ENCODE measurements around the gene SMAD4.
A peak's percentile ranks its signal among the peaks of the same experiment; 100 is the strongest.
"Not testable (repeated sequence)": the region's sequence is repeated elsewhere in the genome, so short reads cannot be mapped to it uniquely, and the experiment has no call there.

SMAD4 gene

DNA sequence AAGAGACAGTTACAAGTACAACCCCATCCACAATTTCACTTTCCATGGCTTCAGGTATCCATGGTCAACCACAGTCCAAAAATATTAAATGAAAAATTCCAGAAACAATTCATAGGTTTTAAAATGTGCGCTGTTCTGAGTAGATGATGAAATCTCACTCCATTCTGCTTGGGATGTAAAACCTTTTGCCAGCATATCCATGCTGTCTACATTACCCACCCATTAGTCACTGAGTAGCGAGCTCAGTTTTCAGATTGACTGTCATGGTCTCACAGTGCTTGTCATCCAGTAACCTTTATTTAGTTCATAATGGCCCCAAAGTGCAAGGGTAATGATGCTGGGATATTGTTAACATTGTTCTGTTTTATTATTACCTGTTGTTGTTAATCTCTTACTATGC is 40.5 kb downstream of the SMAD4 start:
- peak; percentile 19 for DNase-seq (ENCODE audit: low spot score)

DNA sequence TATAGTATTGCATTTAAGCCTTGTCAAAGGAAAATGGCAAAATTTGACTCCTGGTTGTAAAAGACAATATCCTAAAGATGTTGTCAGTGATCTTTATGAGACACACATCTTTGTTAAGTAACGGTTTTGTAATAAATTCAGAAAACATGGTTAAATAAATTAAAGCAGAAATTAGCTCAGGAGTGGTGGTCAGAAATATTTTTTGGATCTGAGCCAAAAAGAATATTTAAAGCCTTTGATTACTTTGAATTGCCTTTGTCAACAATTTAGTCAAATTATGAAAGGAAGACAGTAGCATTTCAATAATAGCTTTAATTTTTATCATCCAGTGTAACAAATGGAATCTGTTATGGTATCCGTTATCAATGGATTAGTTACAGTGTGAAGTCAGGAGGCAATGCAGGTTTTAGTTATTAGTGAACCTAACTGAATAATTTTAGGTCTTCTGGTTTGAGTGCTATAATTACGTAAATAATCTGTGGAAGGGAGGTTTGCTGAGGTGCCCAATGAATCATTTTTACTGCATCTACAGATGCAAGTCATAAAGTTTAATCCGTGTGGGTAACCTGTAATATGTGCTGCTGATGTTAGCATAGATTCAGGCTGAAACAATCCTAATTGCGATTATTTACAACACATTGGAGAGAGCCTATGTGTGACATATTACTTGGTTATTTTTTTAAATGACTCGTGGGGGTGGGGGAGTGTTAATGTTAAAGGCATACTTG is 42.7 kb downstream of the SMAD4 start:
- DNase-seq (ENCODE audit: low spot score) = no peak

DNA sequence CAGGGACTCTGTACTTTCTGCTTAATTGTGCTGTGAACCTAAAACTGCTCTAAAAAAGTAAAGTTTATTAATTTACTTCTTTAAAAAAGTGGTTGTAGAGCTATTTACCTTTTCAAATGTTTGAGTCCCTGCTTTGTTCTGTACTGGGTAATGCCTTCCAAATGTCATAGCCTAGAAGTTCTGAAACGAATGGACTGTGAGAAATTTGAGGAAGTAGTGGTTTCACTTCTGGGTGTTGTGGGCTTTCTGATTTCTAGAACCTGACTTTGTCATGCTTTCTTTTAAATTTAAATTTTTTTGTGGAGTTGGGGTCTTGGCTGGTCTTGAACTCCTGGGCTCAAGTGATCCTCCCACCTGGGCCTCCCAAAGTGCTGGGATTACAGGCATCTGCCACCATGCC is 44.6 kb downstream of the SMAD4 start:
- no peak for DNase-seq (ENCODE audit: low spot score)

DNA sequence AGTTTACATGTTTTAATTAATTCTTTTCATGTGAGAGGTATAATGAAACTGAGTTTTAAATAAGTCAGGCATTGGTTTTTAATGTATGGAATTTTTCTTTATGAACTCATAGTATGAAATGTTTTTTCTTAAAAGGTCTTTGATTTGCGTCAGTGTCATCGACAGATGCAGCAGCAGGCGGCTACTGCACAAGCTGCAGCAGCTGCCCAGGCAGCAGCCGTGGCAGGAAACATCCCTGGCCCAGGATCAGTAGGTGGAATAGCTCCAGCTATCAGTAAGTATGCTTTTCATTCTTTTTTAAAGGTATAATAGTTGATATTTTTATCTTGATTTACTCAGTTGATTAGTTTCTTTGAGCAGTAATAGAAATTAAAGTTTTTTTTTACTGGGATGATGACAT is 46.5 kb downstream of the SMAD4 start:
- no peak for DNase-seq (ENCODE audit: low spot score)

DNA sequence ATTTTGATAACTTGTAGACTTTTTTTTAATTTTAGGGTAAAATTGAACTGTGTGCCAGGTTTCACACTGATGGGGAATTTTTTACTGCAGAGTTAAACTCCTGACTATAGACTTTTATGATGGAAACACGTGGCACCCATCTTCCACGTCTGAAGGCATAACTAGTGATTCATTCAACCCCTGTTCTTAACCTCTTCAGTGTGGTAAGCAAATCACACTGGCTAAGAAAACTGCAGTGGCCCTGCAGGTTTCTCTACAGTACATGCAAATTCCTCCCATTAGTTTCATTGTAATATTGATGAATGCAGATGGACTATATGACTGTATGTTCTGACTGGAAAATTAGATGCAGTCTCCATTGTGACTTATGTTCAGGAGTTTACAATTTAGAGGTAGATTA is 47.2 kb downstream of the SMAD4 start:
- DNase-seq (ENCODE audit: low spot score) = no peak

DNA sequence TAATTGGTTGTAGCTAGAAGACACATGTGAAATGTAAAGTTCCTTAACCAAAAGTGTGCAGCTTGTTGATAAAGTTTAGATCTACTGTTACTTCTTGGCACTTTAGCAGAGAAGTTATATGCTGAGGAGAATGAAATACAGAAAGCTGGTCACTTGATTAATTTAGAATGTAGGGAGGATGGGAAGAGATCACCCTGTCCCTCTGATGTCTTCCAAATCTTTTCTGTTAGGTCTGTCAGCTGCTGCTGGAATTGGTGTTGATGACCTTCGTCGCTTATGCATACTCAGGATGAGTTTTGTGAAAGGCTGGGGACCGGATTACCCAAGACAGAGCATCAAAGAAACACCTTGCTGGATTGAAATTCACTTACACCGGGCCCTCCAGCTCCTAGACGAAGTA is 48.0 kb downstream of the SMAD4 start:
- DNase-seq (ENCODE audit: low spot score) = no peak

DNA sequence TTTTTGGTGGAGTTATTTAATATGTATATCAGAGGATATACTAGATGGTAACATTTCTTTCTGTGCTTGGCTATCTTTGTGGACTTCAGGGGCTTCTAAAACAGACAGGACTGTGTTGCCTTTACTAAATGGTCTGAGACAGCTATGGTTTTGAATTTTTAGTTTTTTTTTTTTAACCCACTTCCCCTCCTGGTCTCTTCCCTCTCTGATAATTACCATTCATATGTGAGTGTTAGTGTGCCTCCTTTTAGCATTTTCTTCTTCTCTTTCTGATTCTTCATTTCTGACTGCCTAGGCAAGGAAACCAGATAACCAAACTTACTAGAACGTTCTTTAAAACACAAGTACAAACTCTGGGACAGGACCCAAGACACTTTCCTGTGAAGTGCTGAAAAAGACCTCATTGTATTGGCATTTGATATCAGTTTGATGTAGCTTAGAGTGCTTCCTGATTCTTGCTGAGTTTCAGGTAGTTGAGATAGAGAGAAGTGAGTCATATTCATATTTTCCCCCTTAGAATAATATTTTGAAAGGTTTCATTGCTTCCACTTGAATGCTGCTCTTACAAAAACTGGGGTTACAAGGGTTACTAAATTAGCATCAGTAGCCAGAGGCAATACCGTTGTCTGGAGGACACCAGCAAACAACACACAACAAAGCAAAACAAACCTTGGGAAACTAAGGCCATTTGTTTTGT is 52.7 kb downstream of the SMAD4 start:
- no peak for DNase-seq (ENCODE audit: low spot score)

DNA sequence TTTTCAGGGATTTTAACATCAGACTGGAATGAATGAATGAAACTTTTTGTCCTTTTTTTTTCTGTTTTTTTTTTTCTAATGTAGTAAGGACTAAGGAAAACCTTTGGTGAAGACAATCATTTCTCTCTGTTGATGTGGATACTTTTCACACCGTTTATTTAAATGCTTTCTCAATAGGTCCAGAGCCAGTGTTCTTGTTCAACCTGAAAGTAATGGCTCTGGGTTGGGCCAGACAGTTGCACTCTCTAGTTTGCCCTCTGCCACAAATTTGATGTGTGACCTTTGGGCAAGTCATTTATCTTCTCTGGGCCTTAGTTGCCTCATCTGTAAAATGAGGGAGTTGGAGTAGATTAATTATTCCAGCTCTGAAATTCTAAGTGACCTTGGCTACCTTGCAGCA is 53.4 kb downstream of the SMAD4 start:
- DNase-seq (ENCODE audit: low spot score) = no peak

DNA sequence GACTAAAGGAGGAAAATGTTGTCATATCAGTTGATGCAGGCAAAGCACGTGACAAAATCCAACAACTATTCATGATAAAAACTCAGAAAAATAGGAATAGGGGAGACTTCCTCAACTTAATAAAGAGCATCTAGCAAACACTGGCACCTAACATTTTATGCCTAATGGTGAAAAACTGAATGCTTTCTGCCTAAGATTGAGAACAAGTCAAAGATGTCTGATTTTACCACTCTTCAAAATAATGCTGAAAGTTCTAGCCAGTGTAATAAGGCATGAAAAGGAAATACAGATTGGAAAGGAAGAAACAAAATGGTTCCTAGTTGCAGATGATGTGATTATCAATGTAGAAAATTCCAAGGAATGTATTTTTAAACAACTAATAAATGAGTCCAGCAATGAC is 58.4 kb downstream of the SMAD4 start:
- no peak for DNase-seq (ENCODE audit: low spot score)

DNA sequence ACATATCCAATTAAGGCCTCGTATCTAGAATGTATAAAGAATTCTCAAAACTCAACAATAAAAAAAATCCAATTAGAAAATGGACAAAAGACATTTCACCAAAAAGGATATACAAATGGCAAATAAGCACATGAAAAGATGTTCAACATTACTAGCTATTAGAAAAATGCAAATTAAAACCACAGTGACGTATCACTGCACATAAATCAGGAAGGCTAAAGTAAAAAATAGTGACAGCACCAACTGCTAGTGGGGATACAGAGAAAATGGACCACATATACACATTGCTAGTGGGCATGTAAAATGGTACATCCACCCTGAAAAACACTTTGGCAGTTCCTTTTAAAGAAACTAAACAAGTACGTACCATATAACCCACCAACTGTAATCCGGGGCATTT is 59.7 kb downstream of the SMAD4 start:
- no peak for DNase-seq (ENCODE audit: low spot score)

DNA sequence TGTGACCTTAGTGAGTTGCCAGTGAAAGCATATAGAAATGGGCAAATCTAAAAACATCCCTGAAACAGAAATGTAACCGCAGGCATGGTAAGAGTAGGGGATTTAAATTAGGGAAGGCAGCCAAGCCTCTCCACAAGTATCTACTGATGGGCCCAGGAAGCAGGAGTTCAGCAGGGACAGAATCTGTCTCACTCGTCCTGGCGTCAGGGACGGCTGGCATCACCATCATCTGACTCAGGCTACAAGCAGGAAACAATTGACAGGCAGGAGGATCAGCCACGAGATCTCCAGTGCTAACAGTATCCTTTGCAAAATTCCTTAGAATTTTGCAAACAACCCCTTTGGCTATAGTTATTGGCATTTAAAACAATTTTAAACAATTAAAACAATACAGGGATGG is 61.3 kb downstream of the SMAD4 start:
- DNase-seq (ENCODE audit: low spot score) = no peak

DNA sequence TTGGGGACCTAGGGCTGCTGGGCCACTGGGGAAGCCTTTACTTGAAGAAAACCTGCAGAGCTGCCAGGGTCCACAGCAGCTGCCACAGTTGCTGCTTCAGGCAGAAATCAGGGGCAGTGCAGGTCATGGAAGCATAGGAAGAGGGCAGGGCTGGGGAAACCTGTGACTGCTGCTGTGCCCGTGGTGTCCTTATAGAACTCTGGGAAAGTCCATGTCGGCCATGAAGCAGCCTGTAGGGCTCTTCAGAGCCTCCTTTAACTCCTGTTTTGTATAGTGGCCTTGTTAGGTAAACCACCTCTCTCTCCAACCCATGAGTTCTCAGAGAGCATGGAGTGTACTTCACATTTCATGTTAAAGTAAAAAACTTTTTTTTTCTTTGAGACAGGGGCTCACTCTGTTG is 62.1 kb downstream of the SMAD4 start:
- no peak for DNase-seq (ENCODE audit: low spot score)

DNA sequence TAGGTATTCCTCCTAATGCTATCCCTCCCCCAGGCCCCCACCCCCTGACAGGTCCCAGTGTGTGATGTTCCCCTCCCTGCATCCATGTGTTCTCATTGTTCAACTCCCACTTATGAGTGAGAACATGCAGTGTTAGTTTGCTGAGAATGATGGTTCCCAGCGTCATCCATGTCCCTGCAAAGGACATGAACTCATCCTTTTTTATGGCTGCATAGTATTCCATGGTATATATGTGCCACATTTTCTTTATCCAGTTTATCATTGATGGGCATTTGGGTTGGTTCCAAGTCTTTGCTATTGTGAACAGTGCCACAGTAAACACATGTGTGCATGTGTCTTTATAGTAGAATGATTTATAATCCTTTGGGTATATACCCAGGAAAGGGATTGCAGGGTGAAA is 63.0 kb downstream of the SMAD4 start:
- DNase-seq (ENCODE audit: low spot score) = not testable (repeated sequence)

DNA sequence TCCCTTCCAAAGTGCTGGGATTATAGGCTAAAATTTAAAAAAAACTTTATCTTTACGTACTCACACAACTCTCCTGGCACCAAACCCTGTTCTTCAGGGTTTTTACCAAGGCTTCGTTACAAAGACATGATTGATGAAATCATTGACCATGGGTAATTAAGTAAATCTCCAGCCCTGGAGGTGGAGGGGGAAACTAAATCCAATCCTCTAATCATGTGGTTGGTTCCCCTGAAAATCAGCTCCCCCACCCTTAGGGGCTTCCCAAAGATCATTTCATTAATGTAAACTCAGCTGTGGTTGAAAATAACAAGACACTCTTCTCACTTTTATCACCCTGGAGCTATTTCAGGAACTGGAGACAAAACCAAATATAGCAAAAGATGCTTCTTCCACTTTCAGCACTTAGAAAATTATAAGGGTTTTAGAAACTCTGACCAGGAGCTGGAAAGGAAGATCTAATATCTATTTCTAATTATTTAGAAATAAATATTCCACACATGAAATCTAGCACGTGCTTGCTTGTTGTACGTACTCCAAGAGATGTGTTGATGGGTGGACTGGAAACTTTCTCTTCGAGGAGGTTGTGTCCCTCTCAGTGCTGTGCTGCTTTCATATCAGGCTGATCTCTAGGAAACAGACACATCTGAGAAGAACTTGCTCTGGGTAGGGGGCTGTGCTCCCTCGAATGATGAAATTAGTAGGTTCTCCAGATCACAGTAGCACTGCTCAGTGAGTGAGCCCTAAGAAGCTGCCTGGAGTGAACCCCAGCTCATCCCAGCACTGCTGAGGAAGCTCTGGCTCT is 67.2 kb downstream of the SMAD4 start:
- DNase-seq (ENCODE audit: low spot score) = no peak

DNA sequence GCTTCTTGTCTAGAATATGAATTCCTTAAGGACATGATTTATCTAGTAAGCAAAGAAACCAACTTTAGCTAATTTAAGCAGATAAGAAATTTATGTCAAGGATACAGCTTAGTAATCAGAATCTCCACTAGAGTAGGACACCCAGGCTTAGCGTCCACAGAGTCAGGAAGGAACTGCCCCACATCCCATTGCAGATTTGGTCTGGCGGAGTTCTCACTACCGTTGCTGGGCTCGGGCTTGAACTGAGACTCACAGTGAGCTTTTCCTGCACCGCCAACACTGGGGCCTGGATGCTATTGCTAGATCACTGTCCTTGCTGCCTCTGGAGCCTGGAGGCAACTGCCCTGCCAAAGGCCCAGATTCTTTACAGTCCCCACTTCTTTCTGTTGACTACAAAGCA is 68.1 kb downstream of the SMAD4 start:
- no peak for DNase-seq (ENCODE audit: low spot score)

DNA sequence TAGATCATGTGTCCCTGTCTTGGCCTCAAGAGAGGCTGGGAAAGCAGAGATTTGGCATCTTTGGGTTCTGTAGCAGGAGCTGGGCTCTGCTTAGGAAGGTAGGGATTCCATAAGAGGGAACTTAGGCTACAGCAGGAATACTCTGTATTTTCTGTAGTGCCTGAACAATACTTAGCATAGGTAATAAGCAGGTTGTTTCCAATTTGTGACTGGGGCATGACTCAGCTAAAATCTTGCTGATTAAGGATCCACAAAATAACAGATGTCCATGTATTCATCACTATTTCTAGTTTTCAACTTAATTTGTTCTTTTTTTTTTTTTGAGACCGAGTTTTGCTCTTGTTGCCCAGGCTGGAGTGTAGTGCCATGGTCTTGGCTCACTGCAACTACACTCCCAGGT is 68.5 kb downstream of the SMAD4 start:
- DNase-seq (ENCODE audit: low spot score) = no peak

DNA sequence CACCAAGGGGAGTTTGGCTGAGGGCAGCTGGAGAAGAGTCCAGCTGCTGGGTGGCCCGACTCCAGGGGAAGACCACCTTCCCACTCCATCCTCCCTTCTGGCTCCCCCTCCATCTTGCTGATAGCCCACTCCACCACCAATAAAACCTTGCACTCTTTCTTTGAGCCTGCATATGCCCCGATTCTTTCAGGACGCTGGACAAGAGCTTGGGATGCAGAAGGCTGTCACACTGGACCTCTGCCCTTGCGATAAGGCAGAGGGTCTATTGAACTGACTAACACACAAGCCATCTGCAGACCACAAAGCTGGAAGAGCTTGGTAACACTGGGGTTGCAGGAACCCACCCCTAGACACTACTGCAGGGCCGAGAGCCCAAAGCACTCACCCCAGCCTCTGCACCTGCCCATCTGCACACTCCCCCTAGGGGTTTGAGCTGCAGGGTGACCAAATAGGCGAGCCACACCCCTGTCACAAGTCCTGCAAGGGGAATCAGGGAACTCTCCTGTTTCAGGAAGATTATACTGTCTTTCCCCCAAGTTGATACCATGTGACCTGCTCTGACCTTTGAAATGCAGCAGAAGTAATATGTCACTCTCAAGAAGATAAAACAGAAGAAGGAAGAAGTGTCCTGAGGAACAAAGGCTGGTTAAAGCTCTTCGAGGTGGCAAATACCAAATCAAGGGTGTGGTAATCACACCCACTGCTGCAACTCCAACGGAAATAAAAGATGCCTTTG is 70.5 kb downstream of the SMAD4 start:
- DNase-seq (ENCODE audit: low spot score) = no peak

DNA sequence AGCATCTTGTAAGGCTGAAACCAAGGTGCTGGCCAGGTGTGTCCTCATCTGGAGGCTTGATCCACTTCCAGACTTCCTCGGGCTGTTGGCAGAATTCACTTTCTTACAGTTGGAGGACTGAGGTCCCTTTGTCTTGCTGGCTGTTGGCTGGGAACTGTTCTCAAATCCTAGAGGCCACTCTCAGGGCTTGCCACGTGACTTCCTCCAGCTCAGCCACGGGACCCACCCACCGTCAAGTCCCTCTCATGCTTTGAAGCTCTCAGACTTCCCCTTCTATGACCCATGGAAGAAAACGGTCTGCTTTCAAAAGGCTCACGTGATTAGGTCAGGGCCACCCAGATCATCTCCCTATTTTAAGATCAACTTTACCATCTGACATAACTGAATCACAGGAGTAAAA is 77.1 kb downstream of the SMAD4 start:
- no peak for DNase-seq (ENCODE audit: low spot score)

DNA sequence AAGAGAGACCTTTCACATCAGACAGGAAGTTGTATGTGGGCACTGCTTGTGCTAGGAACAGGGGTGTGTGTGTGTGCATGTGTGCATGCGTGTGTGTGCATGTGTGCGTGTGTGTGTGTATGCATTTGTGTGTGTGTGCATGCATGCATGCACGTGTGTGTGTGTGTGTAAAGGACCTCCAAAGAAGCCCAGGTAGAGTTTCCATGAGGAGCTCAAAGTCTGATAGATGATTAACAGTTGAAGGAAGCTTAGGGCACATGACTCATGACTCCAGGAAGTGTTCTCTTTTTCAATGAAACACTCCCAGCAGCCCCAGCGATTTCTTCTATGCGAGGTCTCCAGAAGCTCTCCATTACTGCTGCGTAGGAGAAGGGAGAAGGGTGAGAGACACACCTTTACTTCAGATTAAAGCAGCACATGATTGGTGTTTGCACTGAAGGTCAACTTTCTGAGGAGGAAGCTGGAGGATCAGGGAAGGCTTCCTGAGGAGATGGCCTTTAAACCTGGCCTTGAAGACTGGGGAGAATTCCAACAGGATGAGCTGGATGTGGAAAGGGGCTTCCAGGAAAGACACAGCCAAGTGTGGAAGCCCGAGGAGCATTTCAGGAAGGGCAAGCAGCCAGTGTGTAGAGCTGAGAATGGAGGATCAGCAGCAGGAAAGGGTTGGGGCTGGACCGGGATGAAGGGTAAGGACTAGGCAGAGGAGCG is 77.7 kb downstream of the SMAD4 start:
- no peak for DNase-seq (ENCODE audit: low spot score)

DNA sequence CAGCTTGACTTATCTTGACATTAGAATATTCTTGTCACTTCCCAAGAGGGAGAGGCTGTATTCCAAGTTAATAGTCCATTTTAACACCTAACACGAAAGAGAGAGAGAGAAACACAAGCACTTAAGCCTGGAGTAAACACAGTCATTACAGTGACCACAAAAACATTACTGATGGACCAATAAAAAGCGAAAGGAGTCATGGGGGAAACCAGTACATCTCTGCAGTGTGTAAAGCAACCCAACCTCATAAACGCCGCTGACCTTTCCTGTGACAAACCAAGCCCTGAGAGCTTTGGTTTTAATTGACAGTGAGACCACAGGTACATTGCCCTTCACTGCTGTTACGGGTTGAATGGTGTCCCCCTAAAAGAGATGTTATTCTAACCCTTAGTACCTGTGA is 78.3 kb downstream of the SMAD4 start:
- no peak for DNase-seq (ENCODE audit: low spot score)

DNA sequence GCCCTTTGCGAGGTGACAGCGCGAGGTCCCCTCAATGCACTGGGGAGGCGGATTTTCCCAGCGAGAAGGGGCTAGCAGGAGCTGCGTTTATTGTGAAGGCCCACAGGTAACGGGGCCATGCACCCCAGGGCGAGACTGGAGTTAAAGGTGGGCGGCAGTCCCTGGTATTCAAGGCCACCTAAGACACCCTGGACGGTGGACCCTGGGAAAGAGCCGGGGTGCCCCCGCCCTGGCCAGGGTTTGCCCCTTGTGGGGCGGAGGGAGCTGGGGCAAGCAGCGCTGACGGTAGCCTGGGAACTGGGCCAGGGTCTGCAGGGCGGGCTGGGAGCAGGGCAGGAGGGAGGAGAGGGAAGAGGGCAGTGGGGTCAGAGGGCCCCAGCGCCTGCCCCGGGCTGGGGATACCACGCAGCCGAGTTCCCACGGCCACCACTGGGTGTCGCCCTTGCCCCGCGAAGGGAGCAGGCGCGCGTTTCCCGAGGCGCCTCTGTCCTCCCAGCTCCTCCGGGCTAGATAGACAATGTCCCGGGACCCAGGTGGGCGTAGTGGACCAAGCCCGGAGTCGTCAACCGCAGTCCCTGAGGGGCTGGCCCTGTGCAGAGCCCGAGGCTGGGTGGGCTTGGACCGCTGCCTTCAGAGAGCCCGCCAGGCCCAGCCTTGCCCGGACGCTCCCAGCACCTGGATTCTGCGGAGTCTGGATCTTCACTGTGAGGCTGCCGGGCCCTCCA is 80.2 kb downstream of the SMAD4 start:
- DNase-seq (ENCODE audit: low spot score) = peak; percentile 89

Measured in AG08396 (cell line).